LNCAP (cell line): ENCODE measurements around the gene SRGAP1.

ENCODE experiments used
- TF ChIP-seq, protein P1 (sequence below): fragments of 450-650 bp; IDR thresholded peaks from 2 replicates; pipeline ENCODE4 v1.5.1; 2017; ENCODE audit warnings: mild to moderate bottlenecking

Gene SRGAP1

DNA sequence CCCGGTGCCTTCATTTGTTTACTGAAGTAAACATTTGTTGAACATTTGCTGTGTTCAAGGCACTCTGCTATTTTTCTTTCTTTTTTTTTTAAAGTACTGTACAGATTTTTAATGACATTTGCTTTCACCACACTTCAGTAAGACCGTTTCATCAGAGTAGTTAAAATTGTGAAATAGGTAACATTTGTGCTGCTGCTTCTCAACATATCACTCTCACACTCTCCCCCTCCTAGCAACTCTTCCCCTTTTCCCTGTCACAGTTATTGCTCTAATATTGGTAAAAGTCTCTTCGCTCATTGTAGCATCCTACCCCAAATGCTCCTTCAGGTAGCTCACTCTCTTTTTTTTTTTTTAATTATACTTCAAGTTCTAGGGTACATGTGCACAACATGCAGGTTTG lies 49.6 kb downstream of the SRGAP1 start:
- TF ChIP-seq, protein P1, sequence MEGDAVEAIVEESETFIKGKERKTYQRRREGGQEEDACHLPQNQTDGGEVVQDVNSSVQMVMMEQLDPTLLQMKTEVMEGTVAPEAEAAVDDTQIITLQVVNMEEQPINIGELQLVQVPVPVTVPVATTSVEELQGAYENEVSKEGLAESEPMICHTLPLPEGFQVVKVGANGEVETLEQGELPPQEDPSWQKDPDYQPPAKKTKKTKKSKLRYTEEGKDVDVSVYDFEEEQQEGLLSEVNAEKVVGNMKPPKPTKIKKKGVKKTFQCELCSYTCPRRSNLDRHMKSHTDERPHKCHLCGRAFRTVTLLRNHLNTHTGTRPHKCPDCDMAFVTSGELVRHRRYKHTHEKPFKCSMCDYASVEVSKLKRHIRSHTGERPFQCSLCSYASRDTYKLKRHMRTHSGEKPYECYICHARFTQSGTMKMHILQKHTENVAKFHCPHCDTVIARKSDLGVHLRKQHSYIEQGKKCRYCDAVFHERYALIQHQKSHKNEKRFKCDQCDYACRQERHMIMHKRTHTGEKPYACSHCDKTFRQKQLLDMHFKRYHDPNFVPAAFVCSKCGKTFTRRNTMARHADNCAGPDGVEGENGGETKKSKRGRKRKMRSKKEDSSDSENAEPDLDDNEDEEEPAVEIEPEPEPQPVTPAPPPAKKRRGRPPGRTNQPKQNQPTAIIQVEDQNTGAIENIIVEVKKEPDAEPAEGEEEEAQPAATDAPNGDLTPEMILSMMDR = no peak

DNA sequence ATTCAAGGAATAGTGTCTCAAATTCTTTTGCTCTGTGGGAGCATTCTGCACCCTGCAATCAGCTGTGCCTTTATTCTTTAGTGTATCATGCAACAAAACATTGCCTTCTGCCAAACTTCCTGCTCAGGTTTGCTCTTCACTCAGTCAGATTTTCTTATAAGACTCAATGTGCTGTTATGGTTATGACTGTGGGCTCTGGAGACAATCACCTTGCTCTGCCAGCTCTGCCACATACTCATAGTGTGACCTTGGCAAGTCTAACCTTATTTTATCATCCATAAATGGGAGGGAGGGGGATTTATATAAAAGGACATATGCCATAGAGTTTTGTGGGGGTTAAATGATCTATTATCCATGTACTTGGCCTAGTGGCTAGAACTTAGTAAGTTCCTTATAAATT lies 51.3 kb downstream of the SRGAP1 start:
- TF ChIP-seq, protein P1 = no peak

DNA sequence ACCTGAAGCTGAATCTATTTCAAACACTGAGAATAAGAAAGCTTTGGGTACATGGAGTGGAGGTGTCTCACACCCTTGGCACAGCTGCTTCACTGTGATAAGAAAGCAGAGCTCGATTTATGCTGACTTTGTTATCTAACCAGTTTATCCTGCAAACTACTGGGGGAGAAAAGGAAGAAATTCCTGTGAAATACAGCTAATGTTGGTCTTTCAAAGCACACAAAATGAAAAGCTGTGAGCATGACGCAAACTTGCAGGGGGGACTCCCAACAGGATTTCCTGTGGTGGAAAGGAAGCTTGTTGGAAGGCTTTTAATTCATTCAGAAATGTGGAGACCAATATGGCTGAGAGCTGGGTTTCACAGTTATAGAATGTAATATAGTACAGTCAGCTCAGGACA lies 53.4 kb downstream of the SRGAP1 start:
- TF ChIP-seq, protein P1 = no peak

DNA sequence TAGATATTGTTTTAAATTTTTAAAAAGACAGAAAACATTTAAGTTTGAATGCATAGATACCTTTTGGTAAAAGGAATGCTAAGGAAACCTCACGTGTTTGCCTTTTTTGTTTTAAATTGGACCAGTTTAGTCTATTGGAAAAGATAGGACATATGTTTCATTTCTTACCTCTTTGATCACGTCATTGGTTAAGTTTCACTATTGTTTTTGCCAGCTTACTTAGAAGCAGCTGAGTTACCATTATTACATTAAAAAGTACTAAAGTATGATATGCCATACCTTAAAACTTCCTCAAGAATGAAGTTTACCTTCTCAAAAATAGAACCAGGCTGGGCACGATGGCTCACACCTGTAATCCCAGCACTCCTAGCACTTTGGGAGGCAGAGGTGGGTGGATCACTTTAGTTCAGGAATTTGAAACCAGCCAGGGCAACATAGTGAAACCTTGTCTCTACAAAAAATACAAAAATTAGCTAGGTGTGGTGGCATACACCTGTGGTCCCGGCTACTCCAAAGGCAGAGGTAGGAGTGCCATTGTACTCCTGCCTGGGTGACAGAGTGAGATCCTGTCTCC lies 54.4 kb downstream of the SRGAP1 start:
- TF ChIP-seq, protein P1 = no peak

DNA sequence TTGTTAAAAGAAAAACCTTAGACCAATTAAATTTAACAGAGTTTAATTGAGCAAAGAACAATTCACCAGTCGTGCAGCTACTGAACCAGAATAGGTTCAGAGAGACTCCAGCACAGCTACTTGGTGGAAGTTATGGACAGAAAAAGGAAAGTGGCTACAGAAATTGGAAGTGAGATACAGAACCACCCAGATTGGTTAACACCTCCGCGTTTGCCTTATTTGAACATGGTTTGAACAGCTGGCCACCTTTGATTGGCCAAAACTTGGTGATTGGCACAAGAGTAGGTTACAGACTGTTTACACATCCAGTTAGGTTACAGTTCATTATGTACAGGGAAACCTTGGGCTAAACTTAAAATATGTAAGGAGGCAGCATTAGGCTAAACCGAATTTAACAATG lies 54.9 kb downstream of the SRGAP1 start:
- TF ChIP-seq, protein P1 = no peak

DNA sequence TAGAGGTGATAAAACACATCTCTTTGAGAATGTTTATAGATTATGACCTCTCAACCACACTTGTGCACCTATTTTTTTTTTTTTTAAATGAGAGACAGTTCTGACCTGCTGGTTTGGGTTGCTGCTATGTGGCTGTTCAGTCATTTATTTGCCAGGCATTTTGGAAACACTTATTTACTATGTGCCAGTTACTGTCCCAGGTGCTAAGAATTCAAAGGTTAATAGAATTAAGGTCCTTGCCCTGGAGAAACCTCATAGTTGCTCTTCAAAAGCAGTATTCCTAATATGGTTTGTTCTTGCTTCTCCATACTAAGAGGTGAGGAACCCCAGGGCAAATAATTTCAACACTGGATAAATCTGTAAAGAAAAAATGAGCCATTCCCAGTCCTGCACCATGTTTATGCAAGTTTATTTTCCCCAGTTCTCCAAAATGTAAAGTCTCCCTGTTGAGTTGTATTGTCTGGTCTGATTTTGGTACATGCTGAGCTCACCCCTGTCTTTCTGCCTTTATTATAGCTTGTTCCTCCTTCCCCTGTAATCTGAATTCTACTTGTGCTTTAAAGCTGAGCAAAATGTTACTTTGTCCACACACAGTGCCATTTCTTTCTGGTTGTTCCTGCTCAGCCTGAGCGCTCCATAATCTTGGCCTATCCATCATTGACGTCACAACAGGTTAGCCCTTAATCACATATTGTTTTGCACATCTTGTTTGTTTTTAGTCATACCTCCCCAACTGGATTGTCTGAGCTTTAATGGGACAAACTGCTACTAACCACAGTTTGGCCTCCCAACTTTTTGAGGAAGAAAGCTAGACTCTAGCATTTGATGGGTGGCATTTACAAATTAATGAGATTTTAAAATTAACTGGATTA lies 56.7 kb downstream of the SRGAP1 start:
- TF ChIP-seq, protein P1 = no peak

DNA sequence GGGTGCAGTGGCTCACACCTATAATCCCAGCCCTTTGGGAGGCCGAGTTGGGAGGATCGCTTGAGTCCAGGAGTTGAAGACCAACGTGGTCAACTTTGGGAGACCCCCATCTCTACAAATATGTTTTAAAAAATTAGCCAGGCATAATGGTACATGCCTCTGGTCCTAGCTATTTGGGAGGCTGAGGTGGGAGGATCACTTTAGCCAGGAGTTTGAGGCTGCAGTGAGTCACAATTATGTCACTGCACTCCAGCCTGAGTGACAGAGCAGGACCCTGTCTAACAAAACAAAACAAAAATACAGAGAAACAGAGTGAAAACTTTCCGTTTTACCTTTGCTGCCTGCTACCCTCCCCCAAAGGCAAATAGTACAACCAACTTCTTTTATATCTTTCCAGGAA lies 60.2 kb downstream of the SRGAP1 start:
- TF ChIP-seq, protein P1 = no peak
